ENCODE measurements around the gene MYO5A.
A peak's percentile ranks its signal among the peaks of the same experiment; 100 is the strongest.

The MYO5A gene

DNA sequence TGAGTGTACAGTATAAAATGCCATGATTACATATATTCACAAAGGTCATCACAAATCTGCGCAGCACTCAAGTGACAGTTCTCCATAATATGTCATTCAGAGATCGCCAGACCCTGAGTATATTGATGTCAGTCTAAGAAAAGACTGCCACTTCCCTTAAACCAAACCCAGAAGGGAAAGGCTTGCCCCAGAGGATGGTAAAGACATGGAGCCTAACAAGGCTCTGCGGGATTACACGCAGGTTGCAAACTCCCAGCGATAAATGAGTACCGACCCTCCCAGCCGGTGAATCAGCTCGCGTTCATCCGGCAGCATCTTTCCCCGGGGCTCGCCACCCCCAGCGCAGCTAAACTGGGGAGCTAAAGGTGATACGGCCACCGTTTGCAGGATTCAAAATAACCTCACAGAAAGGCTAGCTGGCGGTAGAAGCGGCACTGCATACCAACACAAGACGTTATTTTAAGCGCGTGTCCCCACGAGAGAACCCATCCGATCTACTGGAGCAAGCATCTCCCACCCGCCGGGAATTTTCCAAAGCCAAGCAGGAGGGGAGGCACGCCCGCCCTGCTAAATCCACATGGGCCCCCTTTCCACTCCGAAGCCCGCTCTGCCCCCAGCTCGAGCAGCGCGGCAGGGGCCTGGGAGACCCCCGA is 643 bp downstream of the MYO5A start:
- Histone ChIP-seq H3K27me3 (replicated peaks; ENCODE audit: insufficient read depth, low read length) (no peaks in the 10 kb centered on the region), H4K20me1 (ENCODE audit: insufficient read depth, low read length) (no peaks in the 10 kb centered on the region), H3K4me1 (ENCODE audit: low read length) (peaks cover 37% of the 10 kb centered on the region), H3K27ac (ENCODE audit: low read length) (peak overlapping the region; percentile 60; the same call in 1 of the 2 replicates), H3K4me3 (ENCODE audit: low read length) (peak overlapping the region; percentile 94), H3K9me2 (replicated peaks; ENCODE audit: insufficient read depth, low read length) (no peaks in the 10 kb centered on the region), H3K4me2 (ENCODE audit: low read depth, low read length) (peak overlapping the region; percentile 80), H3F3A (ENCODE audit: insufficient read depth, low read length) (peaks cover 10% of the 10 kb centered on the region; the same call in 1 of the 2 replicates), H3K36me3 (replicated peaks; ENCODE audit: insufficient read depth, low read length) (no peaks in the 10 kb centered on the region), H2AFZ (ENCODE audit: low read length) (peak overlapping the region; percentile 70; the same call in 1 of the 2 replicates), H3K9me3 (replicated peaks; ENCODE audit: insufficient read depth, low read length) (no peaks in the 10 kb centered on the region), H3K9ac (ENCODE audit: low read length) (peak overlapping the region; percentile 79), H3K79me2 (ENCODE audit: low read length) (peaks cover 64% of the 10 kb centered on the region)
- DNase-seq, result peak; percentile 44
- TF ChIP-seq CTCF (IDR thresholded peaks at IDR 0.05; ENCODE audit: low read length) (no peak), EZH2phosphoT487 (IDR thresholded peaks at IDR 0.05; ENCODE audit: low read length) (no peak), EZH2 (optimal IDR thresholded peaks at IDR 0.05; ENCODE audit: low read depth, low read length) (no peak)

DNA sequence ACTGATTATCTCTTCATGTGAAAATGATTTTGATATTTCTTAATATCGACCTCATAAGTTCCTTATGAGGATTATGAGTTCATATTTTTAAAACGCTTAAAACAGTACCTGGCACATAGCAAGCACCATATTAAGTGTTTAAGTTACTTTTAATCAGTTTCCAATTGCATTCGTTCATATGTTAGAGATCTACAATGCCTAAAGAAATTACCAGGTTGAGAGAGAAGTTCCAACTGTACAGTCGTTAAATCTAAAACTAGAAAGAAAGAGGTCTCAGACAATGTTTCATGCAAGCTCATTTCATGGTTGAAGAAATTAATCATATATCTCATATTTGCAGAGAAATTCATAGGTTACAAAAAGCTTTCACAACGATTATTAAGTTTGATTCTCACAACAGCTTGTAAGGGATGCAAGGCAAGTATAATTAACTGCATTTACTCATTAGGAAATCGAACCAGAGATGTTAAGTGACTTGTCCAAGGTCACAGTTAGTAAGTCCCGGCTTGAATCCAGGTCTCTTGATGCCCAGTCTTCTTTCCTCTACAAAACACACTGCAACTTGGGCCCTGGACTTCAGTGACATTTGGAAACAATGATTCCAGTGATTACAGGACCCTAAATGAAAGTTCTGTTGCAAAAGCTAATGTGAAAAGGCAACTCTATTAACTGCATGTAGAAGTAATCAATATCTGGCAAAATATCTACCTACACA is 1.3 kb downstream of the MYO5A start:
- peaks cover 71% of the 10 kb centered on the region for H3K79me2 ChIP-seq (ENCODE audit: low read length)
- no peaks in the 10 kb centered on the region for H3K36me3 ChIP-seq (replicated peaks; ENCODE audit: insufficient read depth, low read length)
- H3K9me2 ChIP-seq (replicated peaks; ENCODE audit: insufficient read depth, low read length), result no peaks in the 10 kb centered on the region
- no peak for DNase-seq
- H3K4me2 ChIP-seq (ENCODE audit: low read depth, low read length), result peak overlapping the region; percentile 80
- H3K9me3 ChIP-seq (replicated peaks; ENCODE audit: insufficient read depth, low read length), result no peaks in the 10 kb centered on the region
- H3K27ac ChIP-seq (ENCODE audit: low read length), result peak overlapping the region; percentile 60; the same call in 1 of the 2 replicates
- H3K27me3 ChIP-seq (replicated peaks; ENCODE audit: insufficient read depth, low read length), result no peaks in the 10 kb centered on the region
- H3K9ac ChIP-seq (ENCODE audit: low read length), result peak overlapping the region; percentile 79
- peaks cover 43% of the 10 kb centered on the region for H3K4me1 ChIP-seq (ENCODE audit: low read length)
- no peak overlapping the region for H2AFZ ChIP-seq (ENCODE audit: low read length)
- H4K20me1 ChIP-seq (ENCODE audit: insufficient read depth, low read length), result no peaks in the 10 kb centered on the region
- peaks cover 10% of the 10 kb centered on the region; the same call in 1 of the 2 replicates for H3F3A ChIP-seq (ENCODE audit: insufficient read depth, low read length)
- H3K4me3 ChIP-seq (ENCODE audit: low read length), result peak overlapping the region; percentile 94
- no peak for TF ChIP-seq EZH2 (optimal IDR thresholded peaks at IDR 0.05; ENCODE audit: low read depth, low read length)
- no peak for TF ChIP-seq CTCF (IDR thresholded peaks at IDR 0.05; ENCODE audit: low read length)
- TF ChIP-seq EZH2phosphoT487 (IDR thresholded peaks at IDR 0.05; ENCODE audit: low read length), result no peak

DNA sequence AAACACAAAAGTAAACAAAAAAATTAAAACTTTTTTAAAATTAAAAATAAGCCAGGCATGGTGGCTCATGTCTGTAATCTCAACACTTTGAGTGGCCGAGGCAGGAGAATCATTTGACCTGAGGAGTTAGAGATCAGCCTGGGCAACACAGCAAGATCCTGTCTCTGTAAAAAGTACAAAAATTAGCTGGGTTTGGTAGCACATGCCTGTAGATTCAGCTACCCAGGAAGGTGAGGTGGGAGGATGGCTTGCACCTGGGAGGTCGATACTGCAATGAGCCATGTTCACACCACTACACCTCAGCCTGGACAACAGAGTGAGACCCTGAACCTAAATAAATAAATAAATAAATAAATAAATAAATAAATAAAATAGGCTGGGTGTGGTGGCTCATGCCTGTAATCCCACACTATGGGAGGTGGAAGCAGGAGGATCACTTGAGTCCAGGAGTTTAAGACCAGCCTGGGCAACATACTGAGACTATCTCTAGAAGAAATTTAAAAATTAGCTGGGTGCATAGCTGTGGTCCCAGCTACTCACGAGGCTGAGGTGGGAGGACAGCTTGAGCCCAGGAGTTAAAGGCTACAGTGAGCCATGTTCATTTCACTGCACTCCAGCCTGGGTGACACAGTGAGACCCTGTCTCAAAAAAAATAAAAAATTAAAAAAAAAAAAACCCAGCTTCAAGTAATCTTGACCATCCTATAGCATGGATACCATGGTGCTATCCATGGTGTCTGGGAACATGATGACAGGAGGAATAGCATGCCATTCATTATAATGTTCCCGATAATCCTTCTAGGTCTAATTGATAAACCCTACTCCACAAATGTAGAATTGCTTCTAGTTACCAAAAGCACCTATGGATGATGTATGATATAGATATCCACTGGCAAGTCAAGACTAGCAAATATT is 4.2 kb downstream of the MYO5A start:
- Histone ChIP-seq H3K9ac (ENCODE audit: low read length) (no peak overlapping the region), H3F3A (ENCODE audit: insufficient read depth, low read length) (peaks cover 19% of the 10 kb centered on the region), H3K27ac (ENCODE audit: low read length) (no peak overlapping the region), H3K79me2 (ENCODE audit: low read length) (peaks cover 92% of the 10 kb centered on the region), H3K4me3 (ENCODE audit: low read length) (no peak overlapping the region), H3K9me3 (replicated peaks; ENCODE audit: insufficient read depth, low read length) (no peaks in the 10 kb centered on the region), H2AFZ (ENCODE audit: low read length) (no peak overlapping the region), H3K4me1 (ENCODE audit: low read length) (peaks cover 59% of the 10 kb centered on the region), H4K20me1 (ENCODE audit: insufficient read depth, low read length) (no peaks in the 10 kb centered on the region), H3K36me3 (replicated peaks; ENCODE audit: insufficient read depth, low read length) (no peaks in the 10 kb centered on the region), H3K4me2 (ENCODE audit: low read depth, low read length) (no peak overlapping the region), H3K9me2 (replicated peaks; ENCODE audit: insufficient read depth, low read length) (no peaks in the 10 kb centered on the region), H3K27me3 (replicated peaks; ENCODE audit: insufficient read depth, low read length) (no peaks in the 10 kb centered on the region)
- no peak for TF ChIP-seq EZH2phosphoT487 (IDR thresholded peaks at IDR 0.05; ENCODE audit: low read length)
- TF ChIP-seq CTCF (IDR thresholded peaks at IDR 0.05; ENCODE audit: low read length), result no peak
- no peak for TF ChIP-seq EZH2 (optimal IDR thresholded peaks at IDR 0.05; ENCODE audit: low read depth, low read length)
- no peak for DNase-seq

All from MM.1S (cell line).